Loucy (cell line): ENCODE data around the gene ITIH3.

Source experiments
- H2AFZ ChIP-seq: fragments of 200-600 bp; sonication (generic); 2 replicates; pipeline ENCODE4 v1.6.0; 2016; ENCODE audit warnings: antibody characterized with exemption, mild to moderate bottlenecking, low read length, moderate library complexity
- H3F3A ChIP-seq: fragments of 200-600 bp; 2 replicates; pipeline ENCODE4 v1.6.0; 2016; ENCODE audit warnings: antibody characterized with exemption, low read depth, mild to moderate bottlenecking
- H3K27me3 ChIP-seq: fragments of 200-600 bp; sonication (generic); 2 replicates; pipeline ENCODE4 v1.6.1; 2014; ENCODE audit warnings: low read length, mild to moderate bottlenecking; ENCODE audit not compliant: insufficient read depth, poor library complexity, severe bottlenecking
- H3K36me3 ChIP-seq: fragments of 200-600 bp; sonication (generic); 2 replicates; pipeline ENCODE4 v1.6.1; 2016; ENCODE audit warnings: low read length; ENCODE audit not compliant: insufficient read depth
- H3K4me1 ChIP-seq: fragments of 200-600 bp; sonication (generic); 2 replicates; pipeline ENCODE4 v1.5.1; 2014; ENCODE audit warnings: low read length, mild to moderate bottlenecking; ENCODE audit not compliant: insufficient read depth, poor library complexity, severe bottlenecking
- H3K4me2 ChIP-seq: fragments of 200-600 bp; sonication (generic); 2 replicates; pipeline ENCODE4 v1.6.0; 2014; ENCODE audit warnings: antibody characterized with exemption, low read length, low read depth, mild to moderate bottlenecking; ENCODE audit not compliant: poor library complexity, severe bottlenecking
- H3K4me3 ChIP-seq: fragments of 200-600 bp; sonication (generic); 2 replicates; pipeline ENCODE4 v1.5.1; 2014; ENCODE audit warnings: low read length, mild to moderate bottlenecking, mixed read lengths; ENCODE audit not compliant: poor library complexity, severe bottlenecking
- H3K79me2 ChIP-seq: fragments of 200-600 bp; sonication (generic); 2 replicates; pipeline ENCODE4 v1.6.1; 2014; ENCODE audit warnings: low read length; ENCODE audit not compliant: insufficient read depth
- H3K9ac ChIP-seq: fragments of 200-600 bp; sonication (generic); 2 replicates; pipeline ENCODE4 v1.6.0; 2014; ENCODE audit warnings: mild to moderate bottlenecking, low read depth, low read length, moderate library complexity; ENCODE audit not compliant: poor library complexity, severe bottlenecking
- H3K9me2 ChIP-seq: fragments of 200-600 bp; sonication (generic); replicated peaks from 2 replicates; pipeline ENCODE4 v1.6.1; 2016; ENCODE audit warnings: low read depth, low read length, mixed read lengths
- H3K9me3 ChIP-seq: fragments of 200-600 bp; sonication (generic); 2 replicates; pipeline ENCODE4 v1.6.1; 2014; ENCODE audit warnings: mild to moderate bottlenecking, antibody characterized with exemption, low read length, low read depth; ENCODE audit not compliant: insufficient read depth
- H4K20me1 ChIP-seq: fragments of 200-600 bp; sonication (generic); 2 replicates; pipeline ENCODE4 v1.6.0; 2014; ENCODE audit warnings: antibody characterized with exemption, low read length, mild to moderate bottlenecking; ENCODE audit not compliant: insufficient read depth, poor library complexity, severe bottlenecking
- CTCF ChIP-seq: fragments of 200-600 bp; sonication (generic); conservative IDR thresholded peaks from 2 replicates; pipeline ENCODE4 v1.5.1; 2014; ENCODE audit warnings: mild to moderate bottlenecking, antibody characterized with exemption, low read length
- EZH2phosphoT487 ChIP-seq: fragments of 200-600 bp; IDR thresholded peaks from 2 replicates; pipeline ENCODE4 v1.6.1; 2018; ENCODE audit warnings: antibody characterized with exemption, mild to moderate bottlenecking, moderate library complexity, borderline replicate concordance

Gene ITIH3

GRCh38 chr3:52794612-52795099 is at the start of gene ITIH3:
TSS of gene ITIH3 (plus strand) at chr3:52794796. CDS start at chr3:52794804, 8 bp downstream.
- H3K9ac ChIP-seq = no peak within 1 kb of the TSS
- H3K27me3 ChIP-seq = no peaks in the 10 kb centered on the region
- no peaks in the 10 kb centered on the region for H4K20me1 ChIP-seq
- no peak within 1 kb of the TSS for H3K4me2 ChIP-seq
- H3K79me2 ChIP-seq = no peaks in the 10 kb centered on the region
- H3K9me2 ChIP-seq = no peaks in the 10 kb centered on the region
- no peak within 1 kb of the TSS for H2AFZ ChIP-seq
- no peaks in the 10 kb centered on the region for H3K9me3 ChIP-seq
- no peak for TF ChIP-seq EZH2phosphoT487
- no peak for TF ChIP-seq CTCF
- H3K4me1 ChIP-seq = no peaks in the 10 kb centered on the region
- no peak within 1 kb of the TSS for H3K4me3 ChIP-seq
- H3F3A ChIP-seq = no peaks in the 10 kb centered on the region
- H3K36me3 ChIP-seq = no peaks in the 10 kb centered on the region

GRCh38 chr3:52752045-52752660 is 42.4 kb upstream of the ITIH3 start:
- no peak overlapping the region for H3K4me2 ChIP-seq
- H3F3A ChIP-seq = no peaks in the 10 kb centered on the region
- H3K9me2 ChIP-seq = no peaks in the 10 kb centered on the region
- H3K4me1 ChIP-seq = no peaks in the 10 kb centered on the region
- H3K4me3 ChIP-seq = no peak overlapping the region
- no peaks in the 10 kb centered on the region for H4K20me1 ChIP-seq
- peaks cover 16% of the 10 kb centered on the region; the same call in 1 of the 2 replicates for H3K36me3 ChIP-seq
- H3K27me3 ChIP-seq = no peaks in the 10 kb centered on the region
- no peak for TF ChIP-seq CTCF
- TF ChIP-seq EZH2phosphoT487 = no peak
- H3K9ac ChIP-seq = no peak overlapping the region
- H2AFZ ChIP-seq = no peak overlapping the region
- no peaks in the 10 kb centered on the region for H3K9me3 ChIP-seq
- H3K79me2 ChIP-seq = no peaks in the 10 kb centered on the region

GRCh38 chr3:52754373-52754772 is 40.2 kb upstream of the ITIH3 start:
- H2AFZ ChIP-seq = no peak overlapping the region
- H3K79me2 ChIP-seq = no peaks in the 10 kb centered on the region
- H3K9me2 ChIP-seq = no peaks in the 10 kb centered on the region
- H3F3A ChIP-seq = no peaks in the 10 kb centered on the region
- peaks cover 11% of the 10 kb centered on the region; the same call in 1 of the 2 replicates for H3K36me3 ChIP-seq
- H3K27me3 ChIP-seq = no peaks in the 10 kb centered on the region
- H3K9me3 ChIP-seq = no peaks in the 10 kb centered on the region
- H3K4me2 ChIP-seq = no peak overlapping the region
- no peak overlapping the region for H3K4me3 ChIP-seq
- H4K20me1 ChIP-seq = no peaks in the 10 kb centered on the region
- TF ChIP-seq EZH2phosphoT487 = no peak
- no peak for TF ChIP-seq CTCF
- no peaks in the 10 kb centered on the region for H3K4me1 ChIP-seq
- H3K9ac ChIP-seq = no peak overlapping the region
